ENCODE measurements around the gene WDFY4. TPM values are rescaled to one million over a fixed set of nuclear protein-coding genes. Genes with fewer than 3 reads are reported as not detected.

Gene WDFY4
- total RNA-seq, 1 donor from 2014 or later: 10.1 TPM

- no peak for DNase-seq (ENCODE audit: low spot score)
Observed at GRCh38 chr10:48705401-48705938, 20.8 kb downstream of the WDFY4 start.

DNA sequence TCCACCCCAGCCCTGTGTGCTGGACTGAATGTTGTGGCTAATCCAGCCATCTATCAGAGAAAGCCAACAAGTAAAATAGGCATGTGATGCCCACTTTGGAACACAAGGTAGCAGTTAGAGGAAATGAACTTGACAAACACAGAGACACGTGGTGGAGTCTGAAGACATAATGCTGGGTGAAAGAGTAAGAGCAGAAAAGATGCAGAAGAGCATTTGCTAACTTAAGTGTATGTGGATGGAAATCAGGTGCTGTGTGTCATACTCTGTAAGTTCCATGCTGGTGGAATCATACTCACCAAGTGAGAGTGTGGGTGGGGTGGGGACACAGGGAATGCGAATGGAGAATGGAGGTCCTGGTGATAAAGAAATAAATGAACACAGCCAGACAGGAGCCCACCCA lies 22.8 kb downstream of the WDFY4 start:
- DNase-seq (ENCODE audit: low spot score): no peak

- DNase-seq (ENCODE audit: low spot score): no peak
Observed at GRCh38 chr10:48708144-48708543, 23.5 kb downstream of the WDFY4 start.

DNA sequence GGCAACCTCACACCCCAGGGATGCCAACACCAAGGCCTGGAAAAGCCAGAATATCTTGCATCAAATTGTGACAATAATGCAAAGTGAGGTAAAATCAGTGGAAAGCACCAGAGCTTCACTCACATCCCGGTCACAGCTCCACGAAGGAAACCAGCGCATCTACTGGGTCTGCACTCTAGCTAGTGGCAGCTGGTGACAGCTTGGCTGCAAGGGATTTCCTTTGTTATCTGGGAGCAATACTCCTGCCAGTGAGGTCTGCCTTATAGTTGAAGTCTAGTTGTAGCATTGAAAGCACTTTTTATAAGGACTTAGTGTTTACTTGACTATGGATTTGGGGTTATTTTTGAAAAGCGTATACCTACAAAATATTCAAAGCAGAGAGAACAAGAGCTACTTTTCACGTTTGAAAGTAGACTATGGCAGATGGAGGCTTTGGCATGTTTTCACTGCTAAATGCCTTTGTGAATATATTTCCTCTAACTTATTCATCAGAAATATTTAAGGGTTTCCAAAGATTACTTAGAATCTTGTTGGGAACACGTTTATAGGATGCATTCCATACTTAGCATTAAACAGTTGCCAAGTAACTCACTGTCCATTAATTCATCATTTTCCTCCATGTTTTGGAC lies 26.1 kb downstream of the WDFY4 start:
- no peak for DNase-seq (ENCODE audit: low spot score)

- DNase-seq (ENCODE audit: low spot score): no peak
Observed at GRCh38 chr10:48711830-48712229, 27.2 kb downstream of the WDFY4 start.

- DNase-seq (ENCODE audit: low spot score): no peak
Observed at GRCh38 chr10:48714088-48714487, 29.4 kb downstream of the WDFY4 start.

GRCh38 chr10:48716416-48716815 lies 31.7 kb downstream of the WDFY4 start:
- no peak for DNase-seq (ENCODE audit: low spot score)

- no peak for DNase-seq (ENCODE audit: low spot score)
Observed at GRCh38 chr10:48720611-48721010, 35.9 kb downstream of the WDFY4 start.

GRCh38 chr10:48722153-48723145 lies 37.8 kb downstream of the WDFY4 start:
- DNase-seq (ENCODE audit: low spot score): no peak

DNA sequence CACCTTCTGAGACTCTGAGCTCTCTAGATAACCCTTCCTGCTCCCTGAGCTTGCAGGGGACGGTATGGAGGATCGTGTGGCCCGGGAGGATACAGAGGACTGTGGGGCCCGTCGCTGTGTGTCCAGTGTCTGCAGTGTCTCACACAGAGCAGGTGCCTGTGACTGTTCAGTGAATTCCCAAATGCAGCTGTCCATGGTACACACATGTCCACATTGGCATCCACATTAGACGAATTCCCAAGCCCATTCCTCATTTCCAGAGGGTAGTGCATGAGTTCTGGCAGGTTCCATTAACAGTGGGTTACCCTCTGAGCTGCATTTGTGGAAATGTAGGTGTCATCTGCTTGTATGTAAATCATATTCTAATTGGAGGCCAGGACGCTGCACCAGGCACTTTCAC lies 39.5 kb downstream of the WDFY4 start:
- no peak for DNase-seq (ENCODE audit: low spot score)

- DNase-seq (ENCODE audit: low spot score): no peak
Observed at GRCh38 chr10:48725708-48726107, 41.0 kb downstream of the WDFY4 start.

DNA sequence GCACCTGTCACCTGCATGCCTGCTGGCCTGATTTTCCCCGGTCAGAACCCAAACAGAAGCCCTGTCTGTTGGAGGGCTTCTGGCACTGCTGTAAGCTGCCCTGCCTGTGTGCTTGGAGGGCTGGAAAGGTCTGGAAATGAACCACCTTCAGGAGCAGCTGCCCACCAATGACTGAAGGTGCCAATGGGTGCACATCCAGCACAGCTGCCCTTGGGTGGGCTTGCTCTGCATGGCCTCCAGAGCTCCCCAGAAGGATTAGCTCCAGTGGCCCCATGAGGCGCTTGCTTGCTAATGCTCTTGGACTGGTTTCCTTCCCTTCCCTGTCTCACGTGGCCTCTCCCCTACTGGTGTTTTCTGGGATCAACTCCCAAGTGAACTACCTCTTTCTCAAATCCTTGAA lies 43.2 kb downstream of the WDFY4 start:
- no peak for DNase-seq (ENCODE audit: low spot score)

DNA sequence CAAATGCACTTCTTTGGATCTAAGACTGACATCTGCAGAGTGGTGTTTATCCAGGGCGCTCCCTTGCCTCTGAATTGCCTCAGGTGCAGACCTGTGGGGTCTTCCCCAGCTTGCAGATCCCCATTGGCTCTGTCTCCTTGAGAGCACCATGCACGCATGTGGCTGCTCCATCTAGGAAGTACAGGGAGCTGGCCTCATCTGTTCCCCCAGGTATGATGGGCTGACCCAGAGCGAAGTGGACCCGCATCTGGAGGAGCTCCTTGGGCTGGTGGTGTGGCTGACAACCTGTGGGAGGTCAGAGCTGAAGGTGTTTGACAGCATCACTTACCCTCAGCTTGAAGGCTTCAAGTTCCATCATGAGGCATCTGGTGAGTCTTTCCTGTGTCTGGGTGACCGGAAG lies 44.5 kb downstream of the WDFY4 start:
- no peak for DNase-seq (ENCODE audit: low spot score)

DNA sequence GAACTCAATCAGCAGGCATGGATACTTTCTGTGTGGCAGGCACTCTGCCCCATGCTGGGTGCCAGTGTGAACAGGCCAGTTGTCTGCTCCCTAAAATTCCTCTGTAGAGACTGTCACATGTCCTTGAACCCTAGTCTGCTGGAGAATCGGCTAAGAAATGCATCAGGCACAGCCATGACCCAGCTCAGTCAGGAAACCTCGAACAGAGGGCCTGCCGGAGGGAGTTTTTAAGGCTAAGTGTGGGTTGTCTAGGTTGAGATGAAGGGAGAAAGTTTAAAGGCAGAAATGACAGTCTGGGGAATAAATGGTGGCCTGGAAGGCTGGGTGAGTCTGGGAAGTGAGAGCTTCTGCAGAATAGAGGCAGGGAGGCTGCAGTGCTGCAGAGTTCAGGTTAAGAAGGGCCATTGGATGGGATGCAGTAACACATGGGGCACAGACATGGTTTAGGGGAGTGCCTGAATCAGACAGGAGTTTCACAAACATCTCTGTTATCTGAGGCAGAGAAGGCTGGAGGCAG lies 45.3 kb downstream of the WDFY4 start:
- no peak for DNase-seq (ENCODE audit: low spot score)

GRCh38 chr10:48731141-48731540 lies 46.5 kb downstream of the WDFY4 start:
- DNase-seq (ENCODE audit: low spot score): no peak

DNA sequence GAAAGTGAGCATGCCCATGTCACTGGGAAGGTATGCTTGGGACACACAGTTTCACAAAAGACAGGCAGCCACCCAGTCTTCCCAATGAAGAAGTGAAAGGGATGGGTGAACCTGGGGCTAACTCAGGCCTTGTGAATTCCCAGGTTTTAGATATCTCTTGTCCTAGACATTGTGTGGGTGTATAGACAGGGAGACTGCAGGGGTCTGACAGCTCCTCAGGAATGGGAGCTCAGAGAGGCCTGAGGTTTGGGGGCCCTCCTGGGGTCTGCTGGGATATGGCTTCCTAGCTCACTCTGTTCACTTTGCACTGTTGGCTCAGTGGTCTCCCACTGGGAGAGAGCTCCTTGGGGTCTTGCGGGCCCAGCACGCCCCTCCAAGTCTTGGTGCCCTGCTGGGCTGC lies 47.0 kb downstream of the WDFY4 start:
- no peak for DNase-seq (ENCODE audit: low spot score)

- no peak for DNase-seq (ENCODE audit: low spot score)
Observed at GRCh38 chr10:48733329-48733728, 48.7 kb downstream of the WDFY4 start.

DNA sequence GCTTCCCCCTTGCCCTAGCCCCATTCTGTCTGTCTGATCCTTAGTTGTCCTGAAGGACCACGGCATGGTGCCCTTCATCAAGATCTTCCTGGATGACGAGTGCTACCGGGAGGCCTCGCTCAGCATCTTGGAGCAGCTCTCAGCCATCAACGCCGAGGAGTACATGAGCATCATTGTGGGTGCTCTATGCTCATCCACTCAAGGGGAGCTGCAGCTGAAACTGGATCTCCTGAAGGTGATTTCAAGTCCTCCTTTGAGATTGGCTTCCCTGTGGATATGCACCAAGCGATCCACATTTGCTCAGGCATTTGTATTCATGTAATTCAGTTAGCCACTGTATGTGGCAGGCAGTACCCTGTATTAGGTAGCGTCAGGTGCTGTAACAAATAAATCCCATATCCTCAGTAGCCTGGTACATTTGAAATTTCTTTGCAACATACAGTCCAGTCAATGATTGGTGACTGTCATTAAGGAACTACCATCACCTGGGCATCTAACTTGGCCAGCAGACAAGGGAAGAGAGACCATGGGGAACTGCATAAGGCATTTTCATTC lies 51.2 kb downstream of the WDFY4 start:
- no peak for DNase-seq (ENCODE audit: low spot score)

GRCh38 chr10:48736596-48736995 lies 51.9 kb downstream of the WDFY4 start:
- DNase-seq (ENCODE audit: low spot score): no peak

GRCh38 chr10:48737886-48738285 lies 53.2 kb downstream of the WDFY4 start:
- no peak for DNase-seq (ENCODE audit: low spot score)

DNA sequence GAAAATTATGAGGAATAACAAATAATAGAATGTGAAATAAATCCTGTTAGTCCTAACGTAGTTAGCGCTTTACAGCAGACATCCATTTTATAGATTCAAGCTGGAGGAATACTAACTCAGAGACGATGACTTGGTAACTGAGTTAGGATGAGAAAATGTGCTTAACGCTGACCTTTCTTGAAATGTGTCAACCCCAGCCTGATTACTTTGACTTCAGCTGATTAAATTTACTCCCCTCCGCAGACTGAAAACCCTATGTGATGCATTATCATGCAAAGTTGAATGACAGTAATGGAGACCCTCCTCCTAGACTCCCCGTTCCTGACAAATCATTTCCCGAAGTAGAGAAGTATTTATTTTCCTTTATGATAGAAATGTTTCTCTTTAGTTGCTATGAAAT lies 54.5 kb downstream of the WDFY4 start:
- no peak for DNase-seq (ENCODE audit: low spot score)

Data from mesenteric fat pad (tissue), 1 donor.